WERI-Rb-1 (cell line): ENCODE data around the gene PAQR7.

Experiments used
- DNase-seq: peaks from one replicate; pipeline ENCODE4 v3.0.0-alpha.2; 2020
- H3K27ac ChIP-seq: fragments of 250-450 bp; sonication (Bioruptor Pico); 2 replicates; pipeline ENCODE4 v1.5.1; 2020; ENCODE audit warnings: mild to moderate bottlenecking, moderate library complexity
- H3K27me3 ChIP-seq: fragments of 250-450 bp; sonication (Bioruptor Pico); 2 replicates; pipeline ENCODE4 v1.5.1; 2021; ENCODE audit warnings: mild to moderate bottlenecking, low read depth, moderate library complexity; ENCODE audit not compliant: insufficient read depth, severe bottlenecking
- H3K36me3 ChIP-seq: fragments of 250-450 bp; sonication (Bioruptor Pico); 2 replicates; pipeline ENCODE4 v1.5.1; 2020; ENCODE audit warnings: mild to moderate bottlenecking, moderate library complexity
- H3K4me3 ChIP-seq: 2 replicates; pipeline ENCODE4 v1.5.1; 2011; ENCODE audit warnings: low read depth, mild to moderate bottlenecking, control low read depth, low read length
- H3K9me3 ChIP-seq: fragments of 250-450 bp; sonication (Bioruptor Pico); 2 replicates; pipeline ENCODE4 v1.5.1; 2021; ENCODE audit warnings: mild to moderate bottlenecking, moderate library complexity; ENCODE audit not compliant: severe bottlenecking
- TF ChIP-seq, protein P1 (sequence below): IDR thresholded peaks from 2 replicates; pipeline ENCODE4 v1.5.1; 2011; ENCODE audit warnings: low read depth, mild to moderate bottlenecking, control low read depth, inconsistent platforms, low read length

Gene PAQR7

DNA sequence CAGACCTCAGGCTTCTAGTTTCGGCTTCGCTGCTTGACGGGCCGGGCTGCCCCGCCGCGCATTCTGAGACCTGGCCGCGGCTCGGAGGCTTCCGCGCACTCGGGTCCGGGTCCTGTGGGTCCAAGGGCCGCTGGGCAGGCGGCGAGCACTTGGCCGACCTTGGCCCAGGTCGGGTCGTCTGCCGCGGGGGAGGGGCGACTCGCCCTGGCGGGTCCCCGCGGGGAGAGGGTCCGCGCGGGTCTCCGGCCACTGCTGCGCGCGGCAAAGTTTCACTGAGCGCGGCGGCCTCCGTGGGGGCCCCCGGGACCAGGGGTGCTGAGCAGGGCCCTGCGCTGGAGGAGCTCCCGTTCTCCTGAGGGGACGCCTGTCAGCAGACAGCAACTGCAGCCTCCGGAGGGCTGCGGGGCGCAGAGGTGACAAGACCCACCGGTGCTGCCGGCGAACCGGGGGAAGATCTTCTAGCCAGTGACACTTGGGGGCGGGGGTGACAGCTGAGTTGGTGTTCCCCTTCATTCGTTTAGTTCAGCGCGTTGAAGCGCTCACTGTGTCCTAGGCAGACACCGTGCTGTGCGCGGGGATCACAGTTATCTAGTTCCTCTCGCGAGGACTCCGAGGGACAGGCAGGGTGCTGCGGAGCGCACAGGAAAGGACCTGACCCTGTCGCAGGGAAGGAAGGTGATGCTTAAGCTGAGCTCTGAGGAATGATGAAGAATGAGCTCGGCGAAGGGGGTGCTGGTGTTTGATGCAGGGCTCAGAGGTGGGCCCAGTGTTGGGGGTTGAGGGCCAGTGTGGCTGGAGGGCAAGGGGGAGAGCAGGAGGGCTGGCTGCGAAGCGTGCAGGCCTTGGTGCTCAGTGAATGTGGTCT, 55.0 kb downstream of the PAQR7 start:
- TF ChIP-seq, protein P1, sequence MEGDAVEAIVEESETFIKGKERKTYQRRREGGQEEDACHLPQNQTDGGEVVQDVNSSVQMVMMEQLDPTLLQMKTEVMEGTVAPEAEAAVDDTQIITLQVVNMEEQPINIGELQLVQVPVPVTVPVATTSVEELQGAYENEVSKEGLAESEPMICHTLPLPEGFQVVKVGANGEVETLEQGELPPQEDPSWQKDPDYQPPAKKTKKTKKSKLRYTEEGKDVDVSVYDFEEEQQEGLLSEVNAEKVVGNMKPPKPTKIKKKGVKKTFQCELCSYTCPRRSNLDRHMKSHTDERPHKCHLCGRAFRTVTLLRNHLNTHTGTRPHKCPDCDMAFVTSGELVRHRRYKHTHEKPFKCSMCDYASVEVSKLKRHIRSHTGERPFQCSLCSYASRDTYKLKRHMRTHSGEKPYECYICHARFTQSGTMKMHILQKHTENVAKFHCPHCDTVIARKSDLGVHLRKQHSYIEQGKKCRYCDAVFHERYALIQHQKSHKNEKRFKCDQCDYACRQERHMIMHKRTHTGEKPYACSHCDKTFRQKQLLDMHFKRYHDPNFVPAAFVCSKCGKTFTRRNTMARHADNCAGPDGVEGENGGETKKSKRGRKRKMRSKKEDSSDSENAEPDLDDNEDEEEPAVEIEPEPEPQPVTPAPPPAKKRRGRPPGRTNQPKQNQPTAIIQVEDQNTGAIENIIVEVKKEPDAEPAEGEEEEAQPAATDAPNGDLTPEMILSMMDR = no peak

GRCh38 chr1:25819491-25820246, 55.8 kb downstream of the PAQR7 start, which contains the start of gene MTFR1L:
TSS of gene MTFR1L (plus strand) at chr1:25819954. CDS start at chr1:25823105, 3,151 bp downstream.
- DNase-seq = peak; percentile 90
- TF ChIP-seq, protein P1 = no peak

More for the DNA sequence above, 55.0 kb downstream of the PAQR7 start:
- no peaks in the 10 kb centered on the region for H3K27me3 ChIP-seq
- H3K4me3 ChIP-seq = peak overlapping the region; percentile 63
- no peaks in the 10 kb centered on the region for H3K9me3 ChIP-seq
- peak overlapping the region; percentile 73 for H3K27ac ChIP-seq
- peaks cover 3% of the 10 kb centered on the region for H3K36me3 ChIP-seq
- peak; percentile 57 for DNase-seq

GRCh38 chr1:25818569-25818968, 56.9 kb downstream of the PAQR7 start:
- H3K27ac ChIP-seq = no peak overlapping the region
- no peak for DNase-seq
- peaks cover 6% of the 10 kb centered on the region for H3K36me3 ChIP-seq
- TF ChIP-seq, protein P1 = no peak
- H3K9me3 ChIP-seq = no peaks in the 10 kb centered on the region
- no peaks in the 10 kb centered on the region for H3K27me3 ChIP-seq
- H3K4me3 ChIP-seq = no peak overlapping the region

More at GRCh38 chr1:25819491-25820246, 55.8 kb downstream of the PAQR7 start, which contains the start of gene MTFR1L:
- peak within 1 kb of the TSS; percentile 63 for H3K4me3 ChIP-seq
- peaks cover 6% of the 10 kb centered on the region for H3K36me3 ChIP-seq
- H3K27me3 ChIP-seq = no peaks in the 10 kb centered on the region
- H3K27ac ChIP-seq = peak within 1 kb of the TSS; percentile 73
- H3K9me3 ChIP-seq = no peaks in the 10 kb centered on the region

DNA sequence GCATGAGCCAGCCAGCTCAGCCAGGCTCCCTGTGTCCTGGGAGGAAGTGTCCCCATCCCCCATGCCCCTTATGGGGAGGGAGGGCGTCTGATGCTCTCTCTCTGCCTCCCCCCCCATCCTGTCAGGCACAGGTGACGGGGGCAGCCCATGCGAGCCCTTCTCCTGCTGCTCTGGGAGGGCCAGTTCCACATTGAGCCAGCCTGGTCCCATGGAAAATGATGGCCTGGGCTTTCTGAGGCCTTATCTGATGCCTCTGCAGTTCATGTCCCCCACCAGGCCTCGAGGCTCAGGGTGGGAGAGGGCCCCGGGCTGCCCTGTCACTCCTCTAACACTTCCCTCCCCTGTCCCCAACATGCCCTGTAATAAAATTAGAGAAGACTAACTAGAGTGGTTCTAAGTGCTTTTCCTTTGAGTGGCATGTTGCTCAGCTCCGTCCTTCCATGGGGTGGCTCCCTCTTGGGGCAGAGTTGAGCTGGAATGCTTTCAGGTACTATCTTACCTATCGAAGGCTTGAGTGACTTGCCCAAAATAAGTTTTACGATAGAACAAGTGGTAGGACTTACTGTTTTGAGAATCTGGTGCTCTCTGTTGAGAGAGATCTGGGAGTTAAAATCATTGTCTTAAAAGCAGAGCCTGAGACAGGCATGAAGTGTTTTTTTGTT, 57.5 kb downstream of the PAQR7 start:
- Histone ChIP-seq H3K27ac (peak overlapping the region; percentile 56), H3K9me3 (no peaks in the 10 kb centered on the region), H3K4me3 (no peak overlapping the region), H3K27me3 (no peaks in the 10 kb centered on the region), H3K36me3 (peaks cover 6% of the 10 kb centered on the region)
- TF ChIP-seq, protein P1 = peak; percentile 33; the same call in 1 of the 2 replicates
- DNase-seq = peak; percentile 54

GRCh38 chr1:25816112-25816718, 59.3 kb downstream of the PAQR7 start:
- Histone ChIP-seq H3K9me3 (no peaks in the 10 kb centered on the region), H3K27me3 (no peaks in the 10 kb centered on the region), H3K27ac (no peak overlapping the region), H3K4me3 (no peak overlapping the region), H3K36me3 (peaks cover 6% of the 10 kb centered on the region)
- TF ChIP-seq, protein P1 = no peak
- no peak for DNase-seq
